ENCODE data around the gene MT2A. TPM values are rescaled to one million over a fixed set of nuclear protein-coding genes. Genes with fewer than 3 reads are reported as not detected.
A peak's percentile ranks its signal among the peaks of the same experiment; 100 is the strongest.

MT2A gene
- total RNA-seq, 1 experiment from 2014 or later = 683 TPM

DNA sequence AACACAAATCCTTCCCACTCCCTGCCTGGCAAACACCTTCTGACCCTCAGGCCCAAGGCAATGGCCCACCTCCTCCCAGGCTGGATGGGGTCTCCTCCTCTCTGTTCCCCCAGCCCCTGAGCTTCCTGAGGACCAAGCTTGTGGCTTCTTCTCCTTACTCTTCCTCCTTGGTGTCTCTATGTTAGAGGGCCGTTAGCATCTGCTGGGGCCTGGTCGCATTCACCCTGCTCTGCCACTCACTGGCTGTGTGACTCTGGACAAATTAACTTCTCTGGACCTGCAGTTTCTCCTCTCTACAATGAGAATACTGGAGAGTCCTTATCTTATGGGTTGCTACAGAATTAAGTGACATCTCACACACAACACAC, 725 bp upstream of the MT2A start:
- Histone ChIP-seq H3K9ac (ENCODE audit: low read length) (peak overlapping the region; percentile 23), H3K4me3 (ENCODE audit: low read length) (peak overlapping the region; percentile 90), H3K79me2 (ENCODE audit: low read length) (peaks cover 16% of the 10 kb centered on the region), H3F3A (ENCODE audit: low read length, unreplicated experiment) (peaks cover 14% of the 10 kb centered on the region), H3K4me1 (ENCODE audit: insufficient read depth, low read length) (peaks cover 65% of the 10 kb centered on the region), H3K9me2 (replicated peaks; ENCODE audit: low read length) (no peaks in the 10 kb centered on the region), H3K27me3 (ENCODE audit: low read length) (no peaks in the 10 kb centered on the region), H3K36me3 (ENCODE audit: low read depth, low read length) (no peaks in the 10 kb centered on the region), H3K9me3 (ENCODE audit: low read length) (no peaks in the 10 kb centered on the region), H3K27ac (ENCODE audit: low read length) (peak overlapping the region; percentile 82), H3K4me2 (ENCODE audit: low read length) (peak overlapping the region; percentile 93), H4K20me1 (ENCODE audit: low read length) (no peaks in the 10 kb centered on the region), H2AFZ (ENCODE audit: low read length) (no peak overlapping the region)
- POLR2A ChIA-PET (ENCODE audit: unreplicated experiment) = interaction anchor here (1.0 kb wide), 1 partner anchor 72 kb away, joined by 3 read pairs; no protein-coding TSS in a partner anchor
- TSS peak; percentile 85 for BruUV-seq (replicated peaks)
- intact Hi-C loops (cut with micrococcal nuclease) = loop anchor here (2.0 to 10.0 kb wide), 4 partner anchors 19 to 180 kb away; partner anchors contain the start of genes MT1B, MT1F and MT1X
- no peak for DNase-seq
- TF ChIP-seq, protein P1, sequence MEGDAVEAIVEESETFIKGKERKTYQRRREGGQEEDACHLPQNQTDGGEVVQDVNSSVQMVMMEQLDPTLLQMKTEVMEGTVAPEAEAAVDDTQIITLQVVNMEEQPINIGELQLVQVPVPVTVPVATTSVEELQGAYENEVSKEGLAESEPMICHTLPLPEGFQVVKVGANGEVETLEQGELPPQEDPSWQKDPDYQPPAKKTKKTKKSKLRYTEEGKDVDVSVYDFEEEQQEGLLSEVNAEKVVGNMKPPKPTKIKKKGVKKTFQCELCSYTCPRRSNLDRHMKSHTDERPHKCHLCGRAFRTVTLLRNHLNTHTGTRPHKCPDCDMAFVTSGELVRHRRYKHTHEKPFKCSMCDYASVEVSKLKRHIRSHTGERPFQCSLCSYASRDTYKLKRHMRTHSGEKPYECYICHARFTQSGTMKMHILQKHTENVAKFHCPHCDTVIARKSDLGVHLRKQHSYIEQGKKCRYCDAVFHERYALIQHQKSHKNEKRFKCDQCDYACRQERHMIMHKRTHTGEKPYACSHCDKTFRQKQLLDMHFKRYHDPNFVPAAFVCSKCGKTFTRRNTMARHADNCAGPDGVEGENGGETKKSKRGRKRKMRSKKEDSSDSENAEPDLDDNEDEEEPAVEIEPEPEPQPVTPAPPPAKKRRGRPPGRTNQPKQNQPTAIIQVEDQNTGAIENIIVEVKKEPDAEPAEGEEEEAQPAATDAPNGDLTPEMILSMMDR (conservative IDR thresholded peaks at IDR 0.05; ENCODE audit: low read depth, low read length) = no peak
- no peak for TF ChIP-seq EZH2 (IDR thresholded peaks at IDR 0.05; ENCODE audit: low read length, unreplicated experiment)
- no peak for TF ChIP-seq EZH2phosphoT487 (IDR thresholded peaks at IDR 0.05; ENCODE audit: borderline replicate concordance, low read length)
- CTCF ChIA-PET = no interaction called here
- ATAC-seq = no peak

DNA sequence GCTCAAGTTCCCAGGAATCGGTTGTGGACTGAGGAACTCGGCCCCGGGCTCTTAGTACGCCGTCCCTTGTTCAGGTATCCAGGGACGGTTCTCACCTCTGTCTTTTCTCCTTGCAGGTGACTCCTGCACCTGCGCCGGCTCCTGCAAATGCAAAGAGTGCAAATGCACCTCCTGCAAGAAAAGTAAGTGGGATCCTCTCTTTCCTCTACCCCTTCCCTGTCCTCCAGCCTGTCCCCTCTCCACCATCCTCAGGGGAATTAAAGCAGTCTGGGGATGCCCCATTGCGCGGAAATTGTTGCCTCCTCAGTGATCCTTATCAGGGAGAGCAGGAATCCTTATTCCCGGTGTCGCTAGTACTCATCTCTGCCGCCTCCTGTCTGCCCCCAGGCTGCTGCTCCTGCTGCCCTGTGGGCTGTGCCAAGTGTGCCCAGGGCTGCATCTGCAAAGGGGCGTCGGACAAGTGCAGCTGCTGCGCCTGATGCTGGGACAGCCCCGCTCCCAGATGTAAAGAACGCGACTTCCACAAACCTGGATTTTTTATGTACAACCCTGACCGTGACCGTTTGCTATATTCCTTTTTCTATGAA, 585 bp downstream of the MT2A start:
- no peaks in the 10 kb centered on the region for H3K9me2 ChIP-seq (replicated peaks; ENCODE audit: low read length)
- H3K27ac ChIP-seq (ENCODE audit: low read length) = peak overlapping the region; percentile 78
- TF ChIP-seq EZH2 (IDR thresholded peaks at IDR 0.05; ENCODE audit: low read length, unreplicated experiment) (no peak), EZH2phosphoT487 (IDR thresholded peaks at IDR 0.05; ENCODE audit: borderline replicate concordance, low read length) (no peak)
- TF ChIP-seq, protein P1 (conservative IDR thresholded peaks at IDR 0.05; ENCODE audit: low read depth, low read length) = no peak
- POLR2A ChIA-PET (ENCODE audit: unreplicated experiment) = no interaction called here
- H3K79me2 ChIP-seq (ENCODE audit: low read length) = peaks cover 16% of the 10 kb centered on the region
- peak overlapping the region; percentile 76 for H3K9ac ChIP-seq (ENCODE audit: low read length)
- no peaks in the 10 kb centered on the region for H3K9me3 ChIP-seq (ENCODE audit: low read length)
- BruUV-seq (replicated peaks) = TSS peak; percentile 98
- intact Hi-C loops (cut with micrococcal nuclease) = loop anchor here (5.0 to 10.0 kb wide), 3 partner anchors 46 to 178 kb away; partner anchors contain the start of genes MT1B, MT1F and MT1X
- H3K27me3 ChIP-seq (ENCODE audit: low read length) = no peaks in the 10 kb centered on the region
- peaks cover 14% of the 10 kb centered on the region for H3F3A ChIP-seq (ENCODE audit: low read length, unreplicated experiment)
- H2AFZ ChIP-seq (ENCODE audit: low read length) = no peak overlapping the region
- no peaks in the 10 kb centered on the region for H3K36me3 ChIP-seq (ENCODE audit: low read depth, low read length)
- peaks cover 74% of the 10 kb centered on the region for H3K4me1 ChIP-seq (ENCODE audit: insufficient read depth, low read length)
- peak overlapping the region; percentile 90 for H3K4me3 ChIP-seq (ENCODE audit: low read length)
- no peaks in the 10 kb centered on the region for H4K20me1 ChIP-seq (ENCODE audit: low read length)
- DNase-seq (no peak), ATAC-seq (no peak)
- CTCF ChIA-PET = interaction anchor here (0.9 kb wide), 1 partner anchor 93 kb away, joined by 3 read pairs; no protein-coding TSS in a partner anchor
- H3K4me2 ChIP-seq (ENCODE audit: low read length) = peak overlapping the region; percentile 93

DNA sequence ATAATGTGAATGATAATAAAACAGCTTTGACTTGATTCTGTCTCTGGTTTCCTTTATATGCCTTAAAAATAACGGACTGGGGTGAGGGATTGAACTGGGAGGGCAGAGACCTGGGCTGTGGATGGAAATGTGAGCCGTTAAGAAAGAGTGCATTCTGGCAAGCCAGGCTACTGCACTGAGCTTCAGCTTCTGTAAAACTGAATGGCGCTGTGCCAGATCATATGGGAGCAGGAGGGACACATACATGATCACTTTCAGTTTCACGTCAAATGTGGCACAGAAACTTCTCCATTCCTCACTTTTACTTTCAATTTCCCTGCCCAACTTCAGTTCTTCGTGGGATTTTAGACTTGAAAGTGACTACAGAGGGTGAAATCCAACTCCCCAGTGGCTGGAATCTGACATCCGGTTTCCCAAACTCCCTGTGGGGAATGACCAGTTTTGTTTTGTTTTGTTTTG, 1.1 kb downstream of the MT2A start:
- DNase-seq (peak; percentile 58), ATAC-seq (no peak)
- TF ChIP-seq EZH2 (IDR thresholded peaks at IDR 0.05; ENCODE audit: low read length, unreplicated experiment) (no peak), EZH2phosphoT487 (IDR thresholded peaks at IDR 0.05; ENCODE audit: borderline replicate concordance, low read length) (no peak)
- TF ChIP-seq, protein P1 (conservative IDR thresholded peaks at IDR 0.05; ENCODE audit: low read depth, low read length) = no peak
- no peaks in the 10 kb centered on the region for H3K27me3 ChIP-seq (ENCODE audit: low read length)
- peak overlapping the region; percentile 78 for H3K27ac ChIP-seq (ENCODE audit: low read length)
- peaks cover 14% of the 10 kb centered on the region for H3F3A ChIP-seq (ENCODE audit: low read length, unreplicated experiment)
- no peaks in the 10 kb centered on the region for H3K36me3 ChIP-seq (ENCODE audit: low read depth, low read length)
- CTCF ChIA-PET = interaction anchor here (0.6 kb wide), 1 partner anchor 48 kb away, joined by 5 read pairs; no protein-coding TSS in a partner anchor
- TSS peak; percentile 12 for BruUV-seq (replicated peaks)
- no peaks in the 10 kb centered on the region for H3K9me2 ChIP-seq (replicated peaks; ENCODE audit: low read length)
- H4K20me1 ChIP-seq (ENCODE audit: low read length) = no peaks in the 10 kb centered on the region
- H3K79me2 ChIP-seq (ENCODE audit: low read length) = peaks cover 16% of the 10 kb centered on the region
- H3K9me3 ChIP-seq (ENCODE audit: low read length) = no peaks in the 10 kb centered on the region
- H3K4me2 ChIP-seq (ENCODE audit: low read length) = peak overlapping the region; percentile 93
- POLR2A ChIA-PET (ENCODE audit: unreplicated experiment) = interaction anchor here (0.6 kb wide), 2 partner anchors 73 to 93 kb away, joined by 3 to 4 read pairs; partner anchors contain the start of gene MT1X
- peak overlapping the region; percentile 76 for H3K9ac ChIP-seq (ENCODE audit: low read length)
- H3K4me3 ChIP-seq (ENCODE audit: low read length) = peak overlapping the region; percentile 90
- H3K4me1 ChIP-seq (ENCODE audit: insufficient read depth, low read length) = peaks cover 80% of the 10 kb centered on the region
- intact Hi-C loops (cut with micrococcal nuclease) = loop anchor here (5.0 to 10.0 kb wide), 3 partner anchors 45 to 178 kb away; partner anchors contain the start of genes MT1B, MT1F and MT1X
- H2AFZ ChIP-seq (ENCODE audit: low read length) = no peak overlapping the region
